Sigmoid colon (tissue), 7 donors: ENCODE results near the gene TSPAN14. TPM values are rescaled to one million over a fixed set of nuclear protein-coding genes. Genes with fewer than 3 reads are reported as not detected.

ENCODE experiments used
- DNase-seq: peaks from one replicate; pipeline ENCODE4 v3.0.0-alpha.2; 2019
- H3K27ac ChIP-seq, 4 donors: fragments of 200-600 bp; sonication (generic); one replicate each; pipeline ENCODE4 v1.5.1; 2016 to 2019; ENCODE audit warnings: mild to moderate bottlenecking in 1 of 4
- H3K27me3 ChIP-seq, 3 donors: fragments of 200-600 bp; sonication (generic); one replicate each; pipeline ENCODE4 v1.5.1; 2019; ENCODE audit warnings: mild to moderate bottlenecking in 1 of 3
- H3K36me3 ChIP-seq, 4 donors: fragments of 200-600 bp; sonication (generic); one replicate each; pipeline ENCODE4 v1.5.1; 2016 to 2019
- H3K4me1 ChIP-seq, 4 donors: fragments of 200-600 bp; sonication (generic); one replicate each; pipeline ENCODE4 v1.5.1; 2017 to 2019
- H3K4me3 ChIP-seq, 4 donors: fragments of 200-600 bp; sonication (generic); one replicate each; pipeline ENCODE4 v1.5.1; 2017 to 2019; ENCODE audit warnings: mild to moderate bottlenecking in 2 of 4, moderate library complexity in 1 of 4
- H3K9me3 ChIP-seq, 4 donors: fragments of 200-600 bp in 3 of 4; sonication (generic) in 3 of 4; one replicate each; pipeline versions ENCODE4 v1.5.1 to v1.6.1; 2013 to 2019
- CTCF ChIP-seq, 4 experiments: fragments of 450-650 bp in 3 of 4; fragments of 200-600 bp in 1 of 4; IDR thresholded peaks; one replicate each; pipeline ENCODE4 v1.5.1; 2016 to 2019; ENCODE audit warnings: antibody characterized with exemption in 4 of 4, mild to moderate bottlenecking in 3 of 4, moderate library complexity in 2 of 4
- EP300 ChIP-seq, 4 donors: sonication (generic); formaldehyde crosslinking; IDR thresholded peaks; one replicate each; pipeline ENCODE4 v1.6.1; 2017; ENCODE audit warnings: antibody characterized with exemption in 4 of 4
- POLR2A ChIP-seq, 2 donors: fragments of 450-650 bp; IDR thresholded peaks; one replicate each; pipeline ENCODE4 v1.6.1; 2016; ENCODE audit warnings: antibody characterized with exemption in 2 of 2, mild to moderate bottlenecking in 2 of 2, moderate library complexity in 2 of 2
- POLR2AphosphoS5 ChIP-seq, 4 donors: sonication (generic); formaldehyde crosslinking; IDR thresholded peaks; one replicate each; pipeline ENCODE4 v1.6.1; 2017; ENCODE audit warnings: antibody characterized with exemption in 4 of 4
- WGBS, 2 donors: extraction: QIAGEN DNeasy Blood & Tissue Kit; methylation state at CpG; one replicate each; pipeline ENCODE4 v1.1.7; 2013; 5-methylcytosine and 5-hydroxymethylcytosine counted together
- intact Hi-C: fragments of 100-400 bp; cut with DNase I; formaldehyde crosslinking; loops from one replicate; pipeline ENCODE4 v1.15.1; 2023
- polyA plus RNA-seq, 3 donors: library from polyadenylated mRNA; stranded (reverse); fragments of 200-250 nt; gene quantifications; one replicate each; pipeline ENCODE4 v1.2.3, GENCODE V29; 2013
- total RNA-seq, 4 donors: library from RNA; depleted of rRNA; stranded (reverse); fragments of >200 nt; gene quantifications; one replicate each; pipeline ENCODE4 v1.1.0, GENCODE V29; 2016
- donor health status: healthy with polysubstance abuse.
- donor health status: Bipolar disorder and iron deficiency.
- donor health status: healthy.

Gene TSPAN14
- total and polyA plus RNA-seq, 7 donors, result 12.0 to 67.3 (median 23.5) TPM

DNA sequence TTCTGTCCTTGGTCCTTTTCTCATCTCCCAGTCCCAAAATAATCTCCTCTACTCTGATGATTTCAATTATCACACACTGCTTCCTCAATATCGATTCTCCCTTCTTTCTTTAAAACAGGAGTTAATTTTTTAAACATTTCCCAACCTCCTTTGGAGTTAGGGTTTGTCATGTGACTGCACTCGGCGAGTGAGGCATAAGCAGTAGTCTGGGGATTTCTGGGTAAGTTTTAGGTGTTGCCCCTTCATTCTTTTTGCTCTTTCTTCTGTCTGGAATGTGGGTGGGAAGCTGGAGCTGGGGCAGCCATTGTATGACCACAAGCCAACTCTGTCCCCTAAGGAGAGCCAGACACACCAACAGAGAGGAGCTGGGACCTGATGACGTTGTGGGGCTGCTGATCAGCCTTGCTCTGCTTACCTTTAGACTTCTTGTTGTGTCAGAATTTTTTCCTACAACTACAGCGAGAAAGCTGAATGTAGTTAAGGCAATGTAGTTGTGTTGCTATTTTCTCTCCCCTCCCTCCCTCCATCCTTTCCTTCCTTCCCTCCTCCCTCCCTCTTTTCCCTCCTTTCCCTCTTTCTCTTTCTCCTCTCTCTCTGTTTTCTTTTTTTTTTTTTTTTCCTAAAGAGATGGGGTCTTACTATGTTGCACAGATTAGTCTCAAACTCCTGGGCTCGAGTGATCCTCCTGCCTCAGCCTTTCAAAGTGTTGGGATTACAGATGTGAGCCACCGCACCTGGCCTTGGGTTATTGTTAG lies 6.5 kb upstream of the TSPAN14 start:
- Histone ChIP-seq H3K9me3 (no peaks in the 10 kb centered on the region), H3K27me3 (no peaks in the 10 kb centered on the region), H3K27ac (no peak overlapping the region), H3K4me3 (no peak overlapping the region), H3K36me3 (no peaks in the 10 kb centered on the region), H3K4me1 (peaks cover 0 to 9% (median 0%) of the 10 kb centered on the region in 4 donors)
- TF ChIP-seq CTCF (IDR thresholded peaks at IDR 0.05) (no peak), POLR2A (IDR thresholded peaks at IDR 0.05) (no peak), POLR2AphosphoS5 (IDR thresholded peaks at IDR 0.05) (no peak), EP300 (IDR thresholded peaks at IDR 0.05) (no peak)
- DNase-seq, result no peak
- WGBS, 2 donors, result 66 to 72% methylated on average over 7 of the region's 7 CpGs
- intact Hi-C loops, result no loop called here

DNA sequence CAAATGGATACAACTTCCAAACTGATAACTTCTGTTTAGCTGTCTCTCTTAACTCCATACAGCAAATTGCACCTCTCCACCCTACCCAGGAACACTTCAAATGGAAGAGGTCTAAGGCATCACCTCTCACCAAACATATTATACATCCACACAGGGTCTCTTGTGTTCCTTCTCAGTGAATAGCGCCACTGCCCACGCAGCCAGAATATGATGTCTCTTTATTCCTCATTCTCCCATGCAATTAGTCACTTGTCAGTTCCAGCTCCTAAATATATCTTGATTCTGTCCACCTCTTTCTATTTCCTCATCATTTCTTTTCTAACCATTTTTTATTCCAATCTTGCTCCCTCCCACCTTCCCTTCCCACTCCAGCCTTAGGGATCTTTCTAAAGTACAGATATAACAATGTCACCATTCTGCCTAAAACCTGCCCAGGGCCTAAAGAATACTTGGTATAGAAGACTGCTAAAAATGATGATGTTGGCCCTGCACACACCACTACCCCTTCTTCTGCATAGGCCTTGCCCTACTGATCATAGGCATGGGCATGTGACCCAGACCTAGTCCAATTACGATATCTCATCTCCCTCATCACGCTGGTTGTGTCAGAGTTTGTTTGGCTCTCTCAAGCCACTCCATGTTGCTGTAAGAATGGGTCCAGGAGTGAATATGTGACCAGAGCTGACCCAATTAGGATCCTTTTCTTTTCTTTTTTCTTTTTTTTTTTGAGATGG lies 5.7 kb upstream of the TSPAN14 start:
- TF ChIP-seq EP300 (IDR thresholded peaks at IDR 0.05) (no peak), POLR2AphosphoS5 (IDR thresholded peaks at IDR 0.05) (no peak), POLR2A (IDR thresholded peaks at IDR 0.05) (no peak), CTCF (IDR thresholded peaks at IDR 0.05) (no peak)
- Histone ChIP-seq H3K27me3 (no peaks in the 10 kb centered on the region), H3K27ac (no peak overlapping the region), H3K9me3 (no peaks in the 10 kb centered on the region), H3K4me1 (peaks cover 0 to 14% (median 6%) of the 10 kb centered on the region in 4 donors), H3K4me3 (no peak overlapping the region), H3K36me3 (no peaks in the 10 kb centered on the region)
- DNase-seq, result no peak
- intact Hi-C loops, result no loop called here
- WGBS, 2 donors, result 95 to 98% methylated on average over 4 of the region's 4 CpGs

DNA sequence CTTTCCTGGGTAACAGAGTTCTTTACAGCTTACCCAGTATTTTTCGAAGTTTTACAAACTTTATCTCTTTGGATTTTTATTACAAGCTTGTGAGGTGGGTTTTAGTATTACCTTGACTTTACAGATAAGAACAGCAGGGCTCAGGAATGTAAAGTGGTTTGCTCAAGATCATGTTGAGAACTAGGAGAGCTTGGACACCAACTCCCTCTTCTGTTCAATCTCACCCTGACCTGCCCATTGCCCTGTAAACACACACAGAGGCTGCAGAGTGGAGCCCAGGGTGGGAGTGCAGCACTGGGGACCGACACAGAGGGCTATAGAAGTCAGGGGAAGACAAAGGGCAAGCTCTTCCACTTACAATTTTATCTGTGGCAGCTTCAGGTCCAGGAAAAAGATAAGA lies 4.6 kb upstream of the TSPAN14 start:
- intact Hi-C loops, result no loop called here
- WGBS, 2 donors, result 56 to 70% methylated on average over 2 of the region's 2 CpGs
- H3K4me3 ChIP-seq, result no peak overlapping the region
- no peaks in the 10 kb centered on the region for H3K36me3 ChIP-seq
- no peak for DNase-seq
- TF ChIP-seq POLR2AphosphoS5 (IDR thresholded peaks at IDR 0.05), result no peak
- TF ChIP-seq CTCF (IDR thresholded peaks at IDR 0.05), result no peak
- H3K27ac ChIP-seq, result no peak overlapping the region
- H3K4me1 ChIP-seq, result peaks cover 0 to 13% (median 9%) of the 10 kb centered on the region in 4 donors
- H3K27me3 ChIP-seq, result no peaks in the 10 kb centered on the region
- no peaks in the 10 kb centered on the region for H3K9me3 ChIP-seq

- TF ChIP-seq EP300 (IDR thresholded peaks at IDR 0.05), result no peak
- TF ChIP-seq POLR2A (IDR thresholded peaks at IDR 0.05), result no peak
- TF ChIP-seq POLR2AphosphoS5 (IDR thresholded peaks at IDR 0.05), result no peak
- TF ChIP-seq CTCF (IDR thresholded peaks at IDR 0.05), result no peak
- DNase-seq, result no peak
- intact Hi-C loops, result loop anchor here (5.0 kb wide), 2 partner anchors 39 to 69 kb away; no protein-coding TSS in a partner anchor
- Histone ChIP-seq H3K4me3 (no peak overlapping the region), H3K27ac (no peak overlapping the region), H3K9me3 (no peaks in the 10 kb centered on the region), H3K27me3 (no peaks in the 10 kb centered on the region), H3K4me1 (peaks cover 0 to 24% (median 21%) of the 10 kb centered on the region in 4 donors), H3K36me3 (no peaks in the 10 kb centered on the region)
- 94 to 100% methylated on average over 1 of the region's 1 CpG for WGBS, 2 donors
These were observed 3.0 kb upstream of the TSPAN14 start for GRCh38 chr10:80451132-80451531.
